Spleen (tissue), 11 donors: ENCODE measurements around the gene FABP7. TPM values are rescaled to one million over a fixed set of nuclear protein-coding genes. Genes with fewer than 3 reads are reported as not detected.
A peak's percentile ranks its signal among the peaks of the same experiment; 100 is the strongest.

ENCODE experiments used
- DNase-seq: peaks from one replicate; pipeline ENCODE4 v3.0.0-alpha.2; 2020
- H3K27ac ChIP-seq, 8 donors: fragments of 200-600 bp; sonication (generic) in 7 of 8; 1 replicate in 4 of 8; 2 replicates in 4 of 8; pipeline versions ENCODE4 v1.5.0 to v1.8.0; 2016 to 2021; ENCODE audit warnings: inconsistent platforms in 4 of 8, mild to moderate bottlenecking in 4 of 8, moderate library complexity in 1 of 8
- H3K27me3 ChIP-seq, 7 donors: fragments of 200-600 bp; sonication (generic) in 6 of 7; replicated peaks in 1 of 7; 1 replicate in 4 of 7; 2 replicates in 3 of 7; pipeline versions ENCODE4 v1.5.0 to v1.8.0; 2016 to 2021; ENCODE audit warnings: inconsistent platforms in 3 of 7, mild to moderate bottlenecking in 1 of 7
- H3K36me3 ChIP-seq, 6 donors: fragments of 200-600 bp; sonication (generic) in 5 of 6; 1 replicate in 4 of 6; 2 replicates in 2 of 6; pipeline versions ENCODE4 v1.5.0 to v1.8.0; 2016 to 2021; ENCODE audit warnings: inconsistent platforms in 2 of 6
- H3K4me1 ChIP-seq, 6 donors: fragments of 200-600 bp; sonication (generic) in 5 of 6; 1 replicate in 3 of 6; 2 replicates in 3 of 6; pipeline versions ENCODE4 v1.5.0 to v1.8.0; 2016 to 2021; ENCODE audit warnings: inconsistent platforms in 3 of 6
- H3K4me3 ChIP-seq, 8 donors: fragments of 200-600 bp; sonication (generic) in 7 of 8; 1 replicate in 4 of 8; 2 replicates in 4 of 8; pipeline versions ENCODE4 v1.5.0 to v1.8.0; 2016 to 2021; ENCODE audit warnings: inconsistent platforms in 4 of 8, mild to moderate bottlenecking in 4 of 8, moderate library complexity in 2 of 8
- H3K9me3 ChIP-seq, 8 donors: fragments of 200-600 bp; sonication (generic) in 7 of 8; 1 replicate in 4 of 8; 2 replicates in 4 of 8; pipeline versions ENCODE4 v1.5.0 to v1.8.0; 2016 to 2021; ENCODE audit warnings: inconsistent platforms in 4 of 8
- POLR2A ChIP-seq, 3 donors: fragments of 450-650 bp; IDR thresholded peaks; one replicate each; pipeline ENCODE4 v1.5.1; 2017; ENCODE audit warnings: antibody characterized with exemption in 3 of 3, mild to moderate bottlenecking in 1 of 3
- POLR2AphosphoS5 ChIP-seq, 3 donors: sonication (generic); formaldehyde crosslinking; IDR thresholded peaks; one replicate each; pipeline ENCODE4 v1.5.1; 2017; ENCODE audit warnings: antibody characterized with exemption in 3 of 3
- WGBS, 5 donors: extraction: QIAGEN DNeasy Blood & Tissue Kit in 3 of 5; methylation state at CpG; one replicate each; pipeline versions ENCODE4 v1.1.5 to v1.1.7; 2013 to 2018; 5-methylcytosine and 5-hydroxymethylcytosine counted together
- intact Hi-C: fragments of 100-400 bp; cut with DNase I; formaldehyde crosslinking; loops from one replicate; pipeline ENCODE4 v1.15.0; 2023; ENCODE audit warnings: low total_unique reads
- polyA plus RNA-seq, 3 donors: library from polyadenylated mRNA; stranded (reverse); fragments of 200-250 nt; gene quantifications; one replicate each; pipeline ENCODE4 v1.2.1, GENCODE V29; 2013
- total RNA-seq, 7 donors: library from RNA; depleted of rRNA in 3 of 7; stranded (reverse); fragments of >200 nt in 3 of 7; fragmentation: NEBNext Ultra II Directional in 4 of 7; extraction: Animal tissue kit (Norgen Biotek cat#: 25700) in 4 of 7; gene quantifications; one replicate each; pipeline versions ENCODE4 v1.1.0 to v1.2.1, GENCODE V29; 2016 to 2021
- TF ChIP-seq, protein P1 (sequence below), 11 experiments: fragments of 200-600 bp in 7 of 11; fragments of 450-650 bp in 4 of 11; sonication (generic) in 4 of 11; IDR thresholded peaks in 8 of 11; conservative IDR thresholded peaks in 3 of 11; 1 replicate in 7 of 11; 2 replicates in 4 of 11; pipeline versions ENCODE4 v1.4.0 to v1.8.0; 2016 to 2021; ENCODE audit warnings: antibody characterized with exemption in 11 of 11, inconsistent platforms in 4 of 11, mild to moderate bottlenecking in 1 of 11
- donor health status: healthy with polysubstance abuse.
- donor health status: DM: no; HTN: no; CAD: no; lungs with moderate emphysema.
- donor health status: DM: no; HTN: no; CAD: no.
- donor health status: Bipolar disorder and iron deficiency.
- donor health status: healthy.
- donor health status: DM: no; HTN: no; CAD: no.
- donor health status: DM: yes; HTN: yes; CAD: no.

Gene FABP7
- total and polyA plus RNA-seq, 10 donors, result 0.08 TPM; not detected in 9

DNA sequence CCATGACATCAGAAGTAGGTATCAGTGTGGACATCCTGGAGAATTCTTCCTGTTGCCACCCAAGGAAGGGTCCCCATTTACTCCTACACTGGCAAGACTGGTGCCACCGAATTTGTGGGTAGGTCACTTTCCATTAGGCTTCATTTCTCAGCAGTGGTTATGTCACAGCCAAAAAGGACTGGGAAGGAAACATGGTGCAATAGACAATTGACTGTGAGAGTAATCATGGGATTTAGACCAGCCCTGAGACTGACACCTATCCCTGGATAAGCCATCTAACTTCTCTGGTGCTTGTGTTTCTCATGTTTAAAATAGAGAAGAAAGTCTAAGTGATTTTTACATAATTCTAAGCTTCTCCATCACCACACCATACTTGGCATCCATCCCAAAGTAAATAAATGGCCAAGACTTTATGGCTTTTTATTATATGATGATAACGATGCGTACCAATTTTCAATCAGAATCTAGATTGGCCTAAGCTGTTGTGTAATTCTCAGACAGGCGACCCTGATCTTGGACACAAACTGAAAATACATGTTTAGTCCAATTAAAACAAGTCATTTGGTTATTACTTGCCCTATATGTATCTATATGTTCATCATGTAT lies 19.7 kb downstream of the FABP7 start:
- Histone ChIP-seq H3K4me1 (no peaks in the 10 kb centered on the region), H3K36me3 (peaks cover 0 to 56% (median 0%) of the 10 kb centered on the region in 6 donors), H3K27me3 (no peaks in the 10 kb centered on the region), H3K4me3 (no peak overlapping the region), H3K9me3 (no peaks in the 10 kb centered on the region), H3K27ac (peak overlapping the region in 1 of 8 donors; percentile 26)
- TF ChIP-seq POLR2A (IDR thresholded peaks at IDR 0.05), result no peak
- TF ChIP-seq, protein P1, sequence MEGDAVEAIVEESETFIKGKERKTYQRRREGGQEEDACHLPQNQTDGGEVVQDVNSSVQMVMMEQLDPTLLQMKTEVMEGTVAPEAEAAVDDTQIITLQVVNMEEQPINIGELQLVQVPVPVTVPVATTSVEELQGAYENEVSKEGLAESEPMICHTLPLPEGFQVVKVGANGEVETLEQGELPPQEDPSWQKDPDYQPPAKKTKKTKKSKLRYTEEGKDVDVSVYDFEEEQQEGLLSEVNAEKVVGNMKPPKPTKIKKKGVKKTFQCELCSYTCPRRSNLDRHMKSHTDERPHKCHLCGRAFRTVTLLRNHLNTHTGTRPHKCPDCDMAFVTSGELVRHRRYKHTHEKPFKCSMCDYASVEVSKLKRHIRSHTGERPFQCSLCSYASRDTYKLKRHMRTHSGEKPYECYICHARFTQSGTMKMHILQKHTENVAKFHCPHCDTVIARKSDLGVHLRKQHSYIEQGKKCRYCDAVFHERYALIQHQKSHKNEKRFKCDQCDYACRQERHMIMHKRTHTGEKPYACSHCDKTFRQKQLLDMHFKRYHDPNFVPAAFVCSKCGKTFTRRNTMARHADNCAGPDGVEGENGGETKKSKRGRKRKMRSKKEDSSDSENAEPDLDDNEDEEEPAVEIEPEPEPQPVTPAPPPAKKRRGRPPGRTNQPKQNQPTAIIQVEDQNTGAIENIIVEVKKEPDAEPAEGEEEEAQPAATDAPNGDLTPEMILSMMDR (IDR thresholded peaks at IDR 0.05 in 8 of 11, conservative IDR thresholded peaks at IDR 0.05 in 3 of 11), result no peak
- no peak for TF ChIP-seq POLR2AphosphoS5 (IDR thresholded peaks at IDR 0.05)
- DNase-seq, result no peak
- intact Hi-C loops, result no loop called here
- WGBS, 5 donors, result 82 to 93% (median 88%) methylated on average over 4 of the region's 4 CpGs

DNA sequence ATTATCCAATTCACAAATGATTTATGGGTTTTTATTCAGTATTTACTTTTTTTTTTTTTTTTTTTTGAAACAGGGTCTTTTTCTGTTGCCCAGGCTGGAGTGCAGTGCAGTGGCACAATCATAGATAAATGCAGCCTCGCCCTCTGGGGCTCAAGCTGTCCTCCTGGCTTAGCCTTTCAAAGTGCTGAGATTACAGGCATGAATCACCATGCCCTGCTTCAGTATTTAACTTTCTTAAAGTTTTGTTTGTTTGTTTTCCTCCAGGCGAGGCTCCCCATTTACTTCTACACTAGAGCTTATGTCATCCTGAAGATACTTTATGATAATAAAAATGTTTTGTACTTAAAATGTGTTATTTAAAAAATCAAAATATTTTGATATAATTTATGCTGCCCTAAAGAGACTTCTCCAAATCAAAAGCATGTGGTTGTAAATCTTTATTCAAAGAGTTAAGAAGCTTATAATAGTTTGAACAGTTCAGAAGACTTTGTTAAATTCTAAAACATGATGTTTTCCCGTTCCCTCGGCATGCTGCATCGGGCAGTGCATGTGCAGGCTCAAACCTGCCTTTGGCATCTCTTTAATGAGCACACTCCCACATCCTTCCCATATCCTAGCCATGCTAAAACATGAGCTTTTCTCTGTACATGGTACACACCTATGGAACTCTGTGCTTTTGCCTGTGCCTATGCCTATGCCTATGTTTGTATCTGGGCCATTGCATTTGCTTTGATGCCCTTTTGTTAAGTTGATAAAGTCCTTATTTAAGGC lies 20.6 kb downstream of the FABP7 start:
- H3K4me3 ChIP-seq, result no peak overlapping the region
- TF ChIP-seq POLR2AphosphoS5 (IDR thresholded peaks at IDR 0.05), result no peak
- no peak for TF ChIP-seq POLR2A (IDR thresholded peaks at IDR 0.05)
- TF ChIP-seq, protein P1 (IDR thresholded peaks at IDR 0.05 in 8 of 11, conservative IDR thresholded peaks at IDR 0.05 in 3 of 11), result no peak
- DNase-seq, result no peak
- peaks cover 0 to 65% (median 0%) of the 10 kb centered on the region in 6 donors for H3K36me3 ChIP-seq
- H3K27ac ChIP-seq, result no peak overlapping the region
- H3K4me1 ChIP-seq, result no peaks in the 10 kb centered on the region
- no peaks in the 10 kb centered on the region for H3K27me3 ChIP-seq
- intact Hi-C loops, result no loop called here
- H3K9me3 ChIP-seq, result no peaks in the 10 kb centered on the region
- WGBS, 5 donors, result 88 to 95% (median 93%) methylated on average over 5 of the region's 5 CpGs

DNA sequence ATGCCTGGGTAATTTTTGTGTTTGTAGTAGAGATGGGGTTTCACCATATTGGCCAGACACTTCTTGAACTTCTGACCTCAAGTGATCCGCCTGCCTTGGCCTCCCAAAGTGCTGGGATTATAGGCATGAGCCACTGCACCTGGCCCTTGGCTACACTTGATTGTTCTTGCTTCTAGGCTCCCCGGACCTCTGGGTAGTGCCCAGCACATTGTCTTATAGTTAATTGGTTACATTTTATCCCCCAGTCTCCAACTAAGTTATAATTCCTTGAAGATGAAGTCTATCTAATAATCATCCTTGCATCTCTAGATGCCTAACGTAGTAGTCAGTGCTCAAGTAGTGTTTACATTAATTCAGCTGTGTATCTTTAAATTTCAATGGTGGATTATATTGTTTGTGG lies 21.4 kb downstream of the FABP7 start:
- intact Hi-C loops, result no loop called here

More for the DNA sequence above, 21.4 kb downstream of the FABP7 start:
- WGBS, 5 donors, result 78 to 94% (median 87%) methylated on average over 3 of the region's 3 CpGs
- peaks cover 0 to 73% (median 0%) of the 10 kb centered on the region in 6 donors for H3K36me3 ChIP-seq
- TF ChIP-seq POLR2A (IDR thresholded peaks at IDR 0.05) (no peak), POLR2AphosphoS5 (IDR thresholded peaks at IDR 0.05) (no peak)
- TF ChIP-seq, protein P1 (IDR thresholded peaks at IDR 0.05 in 8 of 11, conservative IDR thresholded peaks at IDR 0.05 in 3 of 11), result no peak
- H3K27me3 ChIP-seq, result no peaks in the 10 kb centered on the region
- H3K4me3 ChIP-seq, result no peak overlapping the region
- no peak for DNase-seq
- no peak overlapping the region for H3K27ac ChIP-seq
- H3K9me3 ChIP-seq, result no peaks in the 10 kb centered on the region
- no peaks in the 10 kb centered on the region for H3K4me1 ChIP-seq
